Suprapubic skin (tissue), 4 donors: ENCODE data around the gene TMUB1.

Source experiments
- EP300 ChIP-seq: sonication (generic); formaldehyde crosslinking; IDR thresholded peaks from one replicate; pipeline ENCODE4 v1.6.1; 2017; ENCODE audit warnings: antibody characterized with exemption
- POLR2A ChIP-seq, 2 donors: fragments of 450-650 bp; IDR thresholded peaks; one replicate each; pipeline ENCODE4 v1.6.1; 2017; ENCODE audit warnings: antibody characterized with exemption in 2 of 2, mild to moderate bottlenecking in 2 of 2, moderate library complexity in 2 of 2
- POLR2AphosphoS5 ChIP-seq, 3 donors: sonication (generic); formaldehyde crosslinking; IDR thresholded peaks; one replicate each; pipeline ENCODE4 v1.6.1; 2017; ENCODE audit warnings: antibody characterized with exemption in 3 of 3
- TF ChIP-seq, protein P1 (sequence below), 2 donors: fragments of 200-600 bp in 1 of 2; fragments of 450-650 bp in 1 of 2; sonication (generic) in 1 of 2; IDR thresholded peaks; one replicate each; pipeline ENCODE4 v1.5.1; 2016 to 2019; ENCODE audit warnings: antibody characterized with exemption in 2 of 2, mild to moderate bottlenecking in 1 of 2, moderate library complexity in 1 of 2

- TF ChIP-seq, protein P1, sequence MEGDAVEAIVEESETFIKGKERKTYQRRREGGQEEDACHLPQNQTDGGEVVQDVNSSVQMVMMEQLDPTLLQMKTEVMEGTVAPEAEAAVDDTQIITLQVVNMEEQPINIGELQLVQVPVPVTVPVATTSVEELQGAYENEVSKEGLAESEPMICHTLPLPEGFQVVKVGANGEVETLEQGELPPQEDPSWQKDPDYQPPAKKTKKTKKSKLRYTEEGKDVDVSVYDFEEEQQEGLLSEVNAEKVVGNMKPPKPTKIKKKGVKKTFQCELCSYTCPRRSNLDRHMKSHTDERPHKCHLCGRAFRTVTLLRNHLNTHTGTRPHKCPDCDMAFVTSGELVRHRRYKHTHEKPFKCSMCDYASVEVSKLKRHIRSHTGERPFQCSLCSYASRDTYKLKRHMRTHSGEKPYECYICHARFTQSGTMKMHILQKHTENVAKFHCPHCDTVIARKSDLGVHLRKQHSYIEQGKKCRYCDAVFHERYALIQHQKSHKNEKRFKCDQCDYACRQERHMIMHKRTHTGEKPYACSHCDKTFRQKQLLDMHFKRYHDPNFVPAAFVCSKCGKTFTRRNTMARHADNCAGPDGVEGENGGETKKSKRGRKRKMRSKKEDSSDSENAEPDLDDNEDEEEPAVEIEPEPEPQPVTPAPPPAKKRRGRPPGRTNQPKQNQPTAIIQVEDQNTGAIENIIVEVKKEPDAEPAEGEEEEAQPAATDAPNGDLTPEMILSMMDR (IDR thresholded peaks at IDR 0.05), result no peak
- TF ChIP-seq POLR2AphosphoS5 (IDR thresholded peaks at IDR 0.05), result no peak
- TF ChIP-seq POLR2A (IDR thresholded peaks at IDR 0.05), result no peak
- no peak for TF ChIP-seq EP300
These were observed 12.0 kb downstream of the TMUB1 start for GRCh38 chr7:151071032-151071866.
